GM21423 (cell line): ENCODE data around the gene CCDC138.

Experiments used
- ATAC-seq: cut with Tn5 transposase; IDR thresholded peaks from one replicate; pipeline ENCODE4 v1.9.1; 2021; ENCODE audit warnings: mild to moderate bottlenecking, moderate library complexity; ENCODE audit not compliant: unreplicated experiment

The CCDC138 gene

GRCh38 chr2:108825254-108825653 is 38.7 kb downstream of the CCDC138 start:
- ATAC-seq, result no peak

- no peak for ATAC-seq
These were observed 39.2 kb downstream of the CCDC138 start for GRCh38 chr2:108825736-108826135.

DNA sequence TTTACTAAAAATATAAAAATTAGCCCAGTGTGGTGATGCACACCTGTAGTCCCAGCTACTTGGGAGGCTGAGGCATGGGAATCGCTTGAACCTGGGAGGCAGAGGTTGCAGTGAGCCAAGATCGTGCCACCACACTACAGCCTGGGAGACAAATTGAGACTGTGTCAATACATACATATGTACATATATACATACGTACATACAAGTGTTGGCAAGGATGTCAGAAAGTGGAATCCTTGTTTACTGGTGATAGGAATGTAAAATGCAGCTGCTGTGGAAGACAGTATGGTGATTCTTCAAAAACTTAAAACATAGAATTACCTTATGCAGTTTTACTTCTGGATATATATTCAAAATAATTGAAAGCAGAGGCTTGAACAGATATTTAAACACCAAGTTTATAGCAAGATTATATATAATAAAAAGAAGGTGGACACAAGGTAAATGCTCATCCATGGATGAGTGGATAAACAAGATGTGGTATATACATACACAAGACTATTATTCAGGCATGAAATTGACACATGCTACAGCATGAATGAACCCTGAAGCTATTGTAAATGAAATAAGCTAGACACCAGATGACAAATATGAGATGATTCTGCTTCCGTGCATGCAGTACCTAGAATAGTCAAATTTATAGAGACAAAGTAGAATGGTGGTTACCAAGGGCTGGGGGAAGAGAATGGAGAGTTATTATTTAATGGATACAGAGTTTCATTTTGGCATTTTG is 43.2 kb downstream of the CCDC138 start:
- no peak for ATAC-seq

GRCh38 chr2:108833219-108833618 is 46.6 kb downstream of the CCDC138 start:
- ATAC-seq, result no peak

GRCh38 chr2:108834620-108835019 is 48.0 kb downstream of the CCDC138 start:
- no peak for ATAC-seq

DNA sequence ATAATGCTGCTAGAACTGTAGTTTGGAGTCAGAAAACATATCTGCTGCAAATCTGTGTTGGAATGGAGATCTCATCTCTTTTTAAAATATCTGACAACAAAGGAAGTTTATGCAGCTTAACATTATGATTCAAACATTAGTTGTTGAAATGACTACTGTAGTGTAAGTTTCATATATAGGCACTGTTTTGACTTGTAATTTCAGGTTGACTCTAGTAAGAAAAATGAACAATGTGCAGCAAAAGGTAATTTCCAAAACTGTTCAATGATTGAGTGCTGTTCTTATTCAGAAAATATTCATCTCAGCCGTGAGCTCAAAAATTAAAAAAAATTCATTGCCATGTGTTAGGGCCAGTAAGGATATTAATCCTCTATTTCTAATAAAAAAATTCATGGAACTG is 48.5 kb downstream of the CCDC138 start:
- no peak for ATAC-seq

DNA sequence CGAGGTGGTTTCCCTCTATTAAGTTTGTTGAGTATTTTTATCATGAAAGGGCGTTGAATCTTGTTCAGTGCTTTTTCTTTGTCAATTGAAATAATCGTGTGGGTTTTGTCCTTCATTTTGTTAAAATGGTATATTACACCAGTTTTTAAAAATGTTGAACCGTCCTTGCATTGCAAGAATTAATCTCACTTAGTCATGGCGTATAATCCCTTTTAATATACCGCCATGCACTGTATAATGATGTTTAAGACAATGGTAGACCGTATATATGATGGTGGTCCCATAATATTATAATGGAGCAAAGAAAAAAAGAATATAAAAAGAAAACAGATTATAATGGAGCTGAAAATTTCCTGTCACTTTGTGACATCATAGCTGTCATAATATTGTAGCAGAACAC is 50.6 kb downstream of the CCDC138 start:
- ATAC-seq, result no peak

DNA sequence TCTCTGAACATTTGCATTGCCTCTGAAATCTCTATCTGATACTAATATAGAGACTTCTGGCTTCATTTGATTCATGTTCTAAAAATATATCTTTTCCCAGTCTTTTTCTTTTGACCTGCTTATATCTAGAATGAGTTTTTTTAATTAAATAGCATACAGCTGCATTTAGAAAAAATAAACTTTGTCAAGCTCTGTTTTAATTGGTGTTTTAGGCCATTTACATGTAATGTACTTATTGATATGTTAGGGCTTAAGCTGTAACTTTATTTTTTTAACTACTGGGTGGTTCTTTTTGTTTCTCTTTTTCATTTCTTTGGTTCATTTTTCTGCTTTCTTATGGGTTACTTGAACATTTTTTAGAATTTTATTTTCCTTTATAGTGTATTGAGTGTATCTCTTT is 54.9 kb downstream of the CCDC138 start:
- ATAC-seq, result no peak

- ATAC-seq, result no peak
These were observed 59.4 kb downstream of the CCDC138 start for GRCh38 chr2:108845923-108846322.

DNA sequence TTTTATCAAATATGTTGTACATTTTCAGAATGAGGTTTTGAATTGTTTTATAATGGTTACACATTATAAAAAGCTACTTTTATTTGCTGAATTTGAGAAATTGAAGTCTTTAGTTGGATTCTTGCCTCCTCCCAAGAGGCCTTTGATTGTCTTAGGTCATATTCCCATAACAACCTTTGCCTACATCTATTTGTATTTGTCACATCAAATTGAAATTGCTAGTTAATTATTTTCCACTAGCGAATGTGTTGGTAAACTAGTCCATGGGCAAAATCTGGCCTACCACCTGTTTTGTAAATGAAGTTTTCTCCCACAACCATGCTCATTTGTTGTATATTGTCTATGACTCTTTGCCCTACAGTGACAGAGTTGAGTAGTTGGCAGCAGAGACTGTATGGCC is 60.4 kb downstream of the CCDC138 start:
- no peak for ATAC-seq

DNA sequence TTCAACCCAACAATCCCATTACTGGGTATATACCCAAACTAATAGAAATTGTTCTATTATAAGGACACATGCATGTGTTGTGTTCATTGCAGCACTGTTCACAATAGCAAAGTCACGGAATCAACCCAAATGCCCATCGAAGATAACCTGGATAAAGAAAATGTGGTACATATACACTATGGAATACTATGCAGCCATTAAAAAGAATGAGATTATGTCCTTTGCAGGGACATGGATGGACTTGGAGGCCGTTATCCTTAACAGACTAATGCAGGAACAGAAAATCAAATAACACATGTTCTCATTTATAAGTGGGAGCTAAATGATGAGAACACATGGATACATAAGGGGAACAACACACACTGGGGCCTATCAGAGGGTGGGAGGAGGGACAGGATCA is 65.8 kb downstream of the CCDC138 start:
- no peak for ATAC-seq

GRCh38 chr2:108853421-108853820 is 66.8 kb downstream of the CCDC138 start:
- ATAC-seq, result no peak

DNA sequence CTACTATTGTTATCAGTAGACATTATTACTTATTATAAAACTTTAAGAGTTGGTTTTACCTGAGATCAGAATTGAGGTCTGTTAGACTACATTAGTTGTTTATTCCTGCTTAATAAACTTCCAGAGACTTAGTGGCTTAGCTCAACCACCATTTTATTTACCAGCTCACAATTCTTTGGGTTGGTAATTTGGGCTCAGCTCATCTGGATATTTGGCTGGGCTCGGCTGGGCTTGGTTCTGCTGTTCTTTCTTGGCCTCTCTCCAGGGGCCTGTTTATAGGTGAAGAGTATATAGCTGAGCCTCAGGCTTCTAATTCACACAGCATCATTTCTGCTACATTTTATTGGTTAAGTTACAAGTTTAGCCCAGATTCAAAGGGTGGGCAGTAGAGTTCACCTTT is 67.9 kb downstream of the CCDC138 start:
- no peak for ATAC-seq

DNA sequence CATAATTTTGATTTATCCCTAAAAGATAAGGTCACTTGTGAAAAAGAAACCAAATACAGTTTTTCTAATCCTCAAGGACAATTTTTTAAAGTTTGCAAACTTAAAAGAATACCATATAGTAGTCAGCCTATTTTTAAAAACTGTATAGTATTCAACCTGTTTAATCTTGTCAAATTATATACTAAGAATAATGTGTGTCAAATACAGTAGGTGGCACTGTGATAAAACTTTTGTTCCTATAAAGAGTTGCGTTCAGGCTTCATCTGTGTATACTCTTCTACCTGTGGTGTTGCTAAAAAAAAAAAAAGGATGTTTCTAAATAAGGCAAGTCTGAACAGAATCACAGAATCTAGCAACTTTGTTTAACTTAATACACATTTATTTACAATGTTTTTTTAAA is 68.6 kb downstream of the CCDC138 start:
- no peak for ATAC-seq

GRCh38 chr2:108858894-108859293 is 72.3 kb downstream of the CCDC138 start:
- no peak for ATAC-seq

- no peak for ATAC-seq
These were observed 79.5 kb downstream of the CCDC138 start for GRCh38 chr2:108866041-108866440.

GRCh38 chr2:108868911-108869310 is 82.3 kb downstream of the CCDC138 start:
- ATAC-seq, result no peak

- no peak for ATAC-seq
These were observed 83.0 kb downstream of the CCDC138 start for GRCh38 chr2:108869542-108869941.

DNA sequence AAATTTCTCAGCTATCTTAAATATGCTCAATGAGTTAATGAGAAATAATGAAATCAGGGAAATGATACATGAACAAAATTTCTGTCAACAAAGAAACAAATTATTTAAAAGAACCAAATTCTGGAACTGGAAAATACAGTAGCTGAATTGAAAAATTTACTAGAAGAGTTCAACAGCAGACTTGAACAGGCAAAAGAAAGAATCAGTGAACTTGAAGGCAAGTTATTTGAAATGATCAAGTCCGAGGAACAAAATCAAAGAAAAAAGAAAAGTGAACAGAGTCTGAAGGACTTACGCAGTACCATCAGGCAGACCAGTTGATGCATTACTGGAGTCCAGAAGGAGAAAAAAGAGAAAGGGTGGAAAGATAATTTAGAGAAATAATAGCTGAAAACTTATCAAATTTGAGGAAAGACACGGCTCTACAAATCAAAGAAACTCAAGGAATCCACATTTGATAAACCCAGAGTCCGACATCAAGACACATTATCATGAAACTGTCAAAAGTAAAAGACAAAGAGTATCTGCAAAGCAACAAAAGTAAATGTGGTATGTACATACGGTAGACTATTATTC is 83.6 kb downstream of the CCDC138 start:
- no peak for ATAC-seq

GRCh38 chr2:108877506-108877905 is 90.9 kb downstream of the CCDC138 start:
- ATAC-seq, result no peak

GRCh38 chr2:108878276-108878675 is 91.7 kb downstream of the CCDC138 start:
- no peak for ATAC-seq

DNA sequence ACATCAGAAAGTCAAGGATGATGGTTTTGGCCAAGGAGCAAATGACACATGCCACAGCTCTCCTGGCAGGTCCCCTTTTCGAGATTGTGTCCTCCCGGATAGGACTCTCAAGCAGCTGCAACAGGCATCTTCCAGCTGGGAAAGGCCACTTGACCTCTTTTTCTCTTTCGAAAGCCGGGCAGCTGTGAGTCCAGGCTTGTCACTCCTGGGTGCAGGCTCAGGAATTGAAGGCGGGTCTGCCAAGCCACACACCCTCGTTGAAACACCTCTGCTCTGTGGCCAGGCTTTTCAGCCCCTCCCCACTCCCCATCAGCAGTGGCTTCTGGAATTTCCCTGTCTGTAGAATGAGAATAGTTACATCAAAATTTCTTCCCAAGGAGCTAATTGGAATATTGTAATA is 98.0 kb downstream of the CCDC138 start:
- no peak for ATAC-seq

- no peak for ATAC-seq
These were observed 103.3 kb downstream of the CCDC138 start for GRCh38 chr2:108889907-108890306.
